Vagina (tissue), 2 donors: ENCODE data around the gene GID4. TPM values are rescaled to one million over a fixed set of nuclear protein-coding genes. Genes with fewer than 3 reads are reported as not detected.
A peak's percentile ranks its signal among the peaks of the same experiment; 100 is the strongest.

ENCODE experiments used
- DNase-seq, 2 donors: peaks; one replicate each; pipeline ENCODE4 v3.0.0-alpha.2; 2017; ENCODE audit errors: extremely low spot score in 2 of 2
- H3K27ac ChIP-seq: fragments of 200-600 bp; sonication (generic); one replicate; pipeline ENCODE4 v1.5.1; 2019
- H3K27me3 ChIP-seq: fragments of 200-600 bp; sonication (generic); one replicate; pipeline ENCODE4 v1.5.1; 2019
- H3K36me3 ChIP-seq, 2 donors: fragments of 200-600 bp; sonication (generic); one replicate each; pipeline ENCODE4 v1.5.1; 2017 to 2019
- H3K4me1 ChIP-seq: fragments of 200-600 bp; sonication (generic); one replicate; pipeline ENCODE4 v1.5.1; 2019
- H3K4me3 ChIP-seq, 2 donors: fragments of 200-600 bp; sonication (generic); 1 replicate in 1 of 2; 2 replicates in 1 of 2; pipeline ENCODE4 v1.5.1; 2016 to 2019
- H3K9me3 ChIP-seq: fragments of 200-600 bp; sonication (generic); one replicate; pipeline ENCODE4 v1.5.1; 2019
- CTCF ChIP-seq, 3 experiments: fragments of 450-650 bp in 2 of 3; fragments of 200-600 bp in 1 of 3; sonication (generic) in 1 of 3; IDR thresholded peaks; one replicate each; pipeline ENCODE4 v1.5.1; 2017 to 2019; ENCODE audit warnings: antibody characterized with exemption in 3 of 3, mild to moderate bottlenecking in 2 of 3, moderate library complexity in 2 of 3
- POLR2A ChIP-seq, 2 donors: fragments of 450-650 bp; IDR thresholded peaks; one replicate each; pipeline ENCODE4 v1.6.1; 2017; ENCODE audit warnings: antibody characterized with exemption in 2 of 2, mild to moderate bottlenecking in 2 of 2, moderate library complexity in 2 of 2
- POLR2AphosphoS5 ChIP-seq, 2 donors: sonication (generic); formaldehyde crosslinking; IDR thresholded peaks; one replicate each; pipeline ENCODE4 v1.9.0; 2017; ENCODE audit warnings: antibody characterized with exemption in 2 of 2, mild to moderate bottlenecking in 2 of 2, low read depth in 1 of 2; ENCODE audit not compliant: insufficient read depth in 1 of 2
- intact Hi-C: fragments of 100-400 bp; cut with DNase I; formaldehyde crosslinking; loops from one replicate; pipeline ENCODE4 v1.15.1; 2023
- total RNA-seq: library from RNA; depleted of rRNA; stranded (reverse); fragments of >200 nt; gene quantifications from one replicate; pipeline ENCODE4 v1.2.3, GENCODE V29; 2016

The GID4 gene
- total RNA-seq, 1 donor from 2014 or later: 11.3 TPM

- TF ChIP-seq POLR2A (IDR thresholded peaks at IDR 0.05) (no peak), POLR2AphosphoS5 (IDR thresholded peaks at IDR 0.05; ENCODE audit: insufficient read depth in 1 of 2, low read depth in 1 of 2) (no peak)
- H3K4me1 ChIP-seq: peaks cover 8% of the 10 kb centered on the region
- no peak overlapping the region for H3K4me3 ChIP-seq
- no peak overlapping the region for H3K27ac ChIP-seq
- no peaks in the 10 kb centered on the region for H3K9me3 ChIP-seq
- no peaks in the 10 kb centered on the region for H3K27me3 ChIP-seq
- no peak for DNase-seq
- peaks cover 0 to 18% of the 10 kb centered on the region in 2 donors for H3K36me3 ChIP-seq
- intact Hi-C loops: no loop called here
These were observed 10.9 kb upstream of the GID4 start for GRCh38 chr17:18028114-18028951.

- H3K27ac ChIP-seq: no peak overlapping the region
- no peak for DNase-seq
- H3K4me3 ChIP-seq: no peak overlapping the region
- TF ChIP-seq CTCF (IDR thresholded peaks at IDR 0.05): no peak
- no peak for TF ChIP-seq POLR2A (IDR thresholded peaks at IDR 0.05)
- TF ChIP-seq POLR2AphosphoS5 (IDR thresholded peaks at IDR 0.05; ENCODE audit: insufficient read depth in 1 of 2, low read depth in 1 of 2): no peak
- H3K36me3 ChIP-seq: peaks cover 0 to 18% of the 10 kb centered on the region in 2 donors
- H3K27me3 ChIP-seq: no peaks in the 10 kb centered on the region
- peaks cover 8% of the 10 kb centered on the region for H3K4me1 ChIP-seq
- no peaks in the 10 kb centered on the region for H3K9me3 ChIP-seq
- intact Hi-C loops: no loop called here
These were observed 10.2 kb upstream of the GID4 start for GRCh38 chr17:18028952-18029540.

- no peak for TF ChIP-seq POLR2A (IDR thresholded peaks at IDR 0.05)
- TF ChIP-seq CTCF (IDR thresholded peaks at IDR 0.05): no peak
- TF ChIP-seq POLR2AphosphoS5 (IDR thresholded peaks at IDR 0.05; ENCODE audit: insufficient read depth in 1 of 2, low read depth in 1 of 2): no peak
- intact Hi-C loops: no loop called here
- H3K9me3 ChIP-seq: no peaks in the 10 kb centered on the region
- no peak overlapping the region for H3K4me3 ChIP-seq
- H3K27ac ChIP-seq: no peak overlapping the region
- DNase-seq: no peak
- no peaks in the 10 kb centered on the region for H3K27me3 ChIP-seq
- peaks cover 10% of the 10 kb centered on the region for H3K4me1 ChIP-seq
- H3K36me3 ChIP-seq: peaks cover 0 to 9% of the 10 kb centered on the region in 2 donors
These were observed 7.3 kb upstream of the GID4 start for GRCh38 chr17:18031955-18032354.

GRCh38 chr17:18033442-18034099 is 5.6 kb upstream of the GID4 start:
- no peak for TF ChIP-seq POLR2A (IDR thresholded peaks at IDR 0.05)
- peak in 1 of 2 donors; percentile 87 for TF ChIP-seq POLR2AphosphoS5 (IDR thresholded peaks at IDR 0.05; ENCODE audit: insufficient read depth in 1 of 2, low read depth in 1 of 2)
- peak; percentile 12 to 68 (median 67) for TF ChIP-seq CTCF (IDR thresholded peaks at IDR 0.05)
- no peaks in the 10 kb centered on the region for H3K9me3 ChIP-seq
- no peaks in the 10 kb centered on the region for H3K36me3 ChIP-seq
- intact Hi-C loops: no loop called here
- no peak for DNase-seq
- H3K4me1 ChIP-seq: peaks cover 26% of the 10 kb centered on the region
- H3K4me3 ChIP-seq: no peak overlapping the region
- no peaks in the 10 kb centered on the region for H3K27me3 ChIP-seq
- H3K27ac ChIP-seq: no peak overlapping the region

GRCh38 chr17:18035704-18036103 is 3.5 kb upstream of the GID4 start:
- Histone ChIP-seq H3K27me3 (no peaks in the 10 kb centered on the region), H3K36me3 (no peaks in the 10 kb centered on the region), H3K27ac (no peak overlapping the region), H3K4me3 (no peak overlapping the region), H3K4me1 (peaks cover 35% of the 10 kb centered on the region), H3K9me3 (no peaks in the 10 kb centered on the region)
- TF ChIP-seq POLR2AphosphoS5 (IDR thresholded peaks at IDR 0.05; ENCODE audit: insufficient read depth in 1 of 2, low read depth in 1 of 2) (no peak), POLR2A (IDR thresholded peaks at IDR 0.05) (no peak), CTCF (IDR thresholded peaks at IDR 0.05) (no peak)
- DNase-seq: no peak
- intact Hi-C loops: loop anchor here (5.0 kb wide), 1 partner anchor 353 kb away; the partner anchor contains the start of gene RAI1
